HCT116 (cell line): ENCODE results near the gene ARHGAP40. TPM values are rescaled to one million over a fixed set of nuclear protein-coding genes. Genes with fewer than 3 reads are reported as not detected.

ENCODE experiments used
- ATAC-seq: fragments of 200-7000 bp; cut with Tn5 transposase; 2 replicates; pipeline ENCODE4 v1.9.1; 2020; ENCODE audit warnings: mild to moderate bottlenecking, moderate library complexity
- BruUV-seq: library from RNA; stranded (reverse); fragments of 400-500 nt; replicated peaks from 2 replicates; lab custom pipeline; 2021; lab: Mats Ljungman, UMichigan
- CTCF ChIA-PET: fragments of 300-600 bp; sonication (Branson Sonifier 250); formaldehyde crosslinking; loops from one replicate; lab custom pipeline; 2021; ENCODE audit warnings: antibody characterized with exemption; lab: Charles Lee
- POLR2A ChIA-PET: fragments of 300-600, 350-600 bp; sonication (Branson Sonifier 250); formaldehyde crosslinking; loops from one replicate; lab custom pipeline; 2021; ENCODE audit warnings: antibody characterized with exemption; lab: Charles Lee
- RAD21 ChIA-PET, 2 experiments: fragments of 300-600 bp; sonication (Branson Sonifier 250); formaldehyde crosslinking; loops; one replicate each; lab custom pipeline; 2023; ENCODE audit warnings: low total read pairs in 2 of 2; ENCODE audit not compliant: uncharacterized antibody in 2 of 2, unreplicated experiment in 2 of 2, low non-redundant PET in 1 of 2; lab: Charles Lee
- DNase-seq: peaks from one replicate; pipeline ENCODE4 v3.0.0-alpha.2; 2010; ENCODE audit warnings: low read depth, low spot score
- H2AFZ ChIP-seq: fragments of 200-600 bp; shearing (Covaris generic), sonication (generic); 2 replicates; pipeline ENCODE4 v1.6.1; 2017; ENCODE audit warnings: low read depth, mixed run types, mixed read lengths, antibody characterized with exemption, low read length; ENCODE audit not compliant: poor library complexity, severe bottlenecking
- H3K27ac ChIP-seq: 2 replicates; pipeline ENCODE4 v1.5.1; 2012; ENCODE audit warnings: low read depth, low read length
- H3K27me3 ChIP-seq: fragments of 200-600 bp; sonication (generic); 2 replicates; pipeline ENCODE4 v1.6.1; 2016; ENCODE audit warnings: mixed run types, low read length, mixed read lengths; ENCODE audit not compliant: insufficient read depth
- H3K36me3 ChIP-seq, 2 experiments: fragments of 200-500 bp in 1 of 2; fragments of 200-600 bp in 1 of 2; sonication (Bioruptor generic) in 1 of 2; sonication (generic) in 1 of 2; 2 replicates each; pipeline versions ENCODE4 v1.5.1 to v1.6.1; 2014 to 2016; ENCODE audit warnings: low read length in 2 of 2, inconsistent platforms in 1 of 2, mixed read lengths in 1 of 2, mixed run types in 1 of 2; ENCODE audit not compliant: insufficient read depth in 2 of 2, control insufficient read depth in 1 of 2
- H3K4me1 ChIP-seq, 2 experiments: fragments of 200-600 bp in 1 of 2; sonication (generic) in 1 of 2; 2 replicates each; pipeline versions ENCODE4 v1.5.1 to v1.6.1; 2012 to 2017; ENCODE audit warnings: low read length in 2 of 2, inconsistent platforms in 1 of 2, mild to moderate bottlenecking in 1 of 2, mixed read lengths in 1 of 2, mixed run types in 1 of 2, moderate library complexity in 1 of 2; ENCODE audit not compliant: insufficient read depth in 2 of 2, control insufficient read depth in 1 of 2
- H3K4me2 ChIP-seq: fragments of 200-600 bp; sonication (generic); 2 replicates; pipeline ENCODE4 v1.6.1; 2017; ENCODE audit warnings: mixed run types, low read length, mixed read lengths
- H3K4me3 ChIP-seq, 2 experiments: fragments of 200-600 bp in 1 of 2; sonication (generic) in 1 of 2; replicated peaks in 1 of 2; 2 replicates each; pipeline ENCODE4 v1.5.1; 2011 to 2016; ENCODE audit warnings: low read length in 2 of 2, control low read depth in 1 of 2, low read depth in 1 of 2, mild to moderate bottlenecking in 1 of 2, mixed read lengths in 1 of 2, mixed run types in 1 of 2
- H3K79me2 ChIP-seq: fragments of 200-600 bp; sonication (generic); 2 replicates; pipeline ENCODE4 v1.6.1; 2017; ENCODE audit warnings: mild to moderate bottlenecking, mixed run types, low read length, moderate library complexity, mixed read lengths; ENCODE audit not compliant: insufficient read depth
- H3K9ac ChIP-seq: fragments of 200-600 bp; sonication (generic); 2 replicates; pipeline ENCODE4 v1.6.1; 2016; ENCODE audit warnings: low read length, mixed read lengths
- H3K9me2 ChIP-seq: fragments of 200-600 bp; sonication (generic), shearing (Covaris generic); 2 replicates; pipeline ENCODE4 v1.6.1; 2017; ENCODE audit warnings: mixed run types, mild to moderate bottlenecking, moderate library complexity; ENCODE audit not compliant: insufficient read depth
- H3K9me3 ChIP-seq, 2 experiments: fragments of 200-500 bp in 1 of 2; fragments of 200-600 bp in 1 of 2; sonication (Bioruptor generic) in 1 of 2; sonication (generic) in 1 of 2; 2 replicates each; pipeline ENCODE4 v1.6.1; 2014 to 2017; ENCODE audit warnings: low read length in 2 of 2, mixed read lengths in 2 of 2, inconsistent platforms in 1 of 2, low read depth in 1 of 2, mild to moderate bottlenecking in 1 of 2, mixed run types in 1 of 2, moderate library complexity in 1 of 2; ENCODE audit not compliant: control insufficient read depth in 1 of 2, insufficient read depth in 1 of 2
- H4K20me1 ChIP-seq: fragments of 200-600 bp; sonication (generic), shearing (Covaris generic); 2 replicates; pipeline ENCODE4 v1.6.1; 2017; ENCODE audit warnings: mixed run types, mild to moderate bottlenecking, moderate library complexity; ENCODE audit not compliant: insufficient read depth
- CEBPB ChIP-seq: IDR thresholded peaks from 2 replicates; pipeline ENCODE4 v1.6.1; 2012; ENCODE audit warnings: low read depth
- EGR1 ChIP-seq: IDR thresholded peaks from 2 replicates; pipeline ENCODE4 v1.6.1; 2012; ENCODE audit warnings: low read depth
- ELF1 ChIP-seq: IDR thresholded peaks from 2 replicates; pipeline ENCODE4 v1.6.1; 2012; ENCODE audit warnings: low read depth, borderline replicate concordance
- EZH2 ChIP-seq: fragments of 200-600 bp; sonication (generic); IDR thresholded peaks from 2 replicates; pipeline ENCODE4 v1.6.1; 2017; ENCODE audit warnings: antibody characterized with exemption, mixed run types
- EZH2phosphoT487 ChIP-seq: fragments of 200-600 bp; IDR thresholded peaks from 2 replicates; pipeline ENCODE4 v1.6.1; 2018; ENCODE audit warnings: antibody characterized with exemption, borderline replicate concordance
- POLR2AphosphoS5 ChIP-seq: IDR thresholded peaks from 2 replicates; pipeline ENCODE4 v1.6.1; 2011; ENCODE audit warnings: mild to moderate bottlenecking, low read depth, low read length, moderate library complexity
- RAD21 ChIP-seq: IDR thresholded peaks from 2 replicates; pipeline ENCODE4 v1.6.1; 2012; ENCODE audit warnings: low read depth, mild to moderate bottlenecking
- REST ChIP-seq: IDR thresholded peaks from 2 replicates; pipeline ENCODE4 v1.6.1; 2012; ENCODE audit warnings: low read depth
- SRF ChIP-seq: IDR thresholded peaks from 2 replicates; pipeline ENCODE4 v1.6.1; 2012; ENCODE audit warnings: low read depth
- TCF7L2 ChIP-seq: IDR thresholded peaks from 2 replicates; pipeline ENCODE4 v1.7.0; 2011; ENCODE audit warnings: borderline replicate concordance, inconsistent platforms; ENCODE audit not compliant: insufficient read depth, insufficient read length; ENCODE audit errors: extremely low read depth
- YY1 ChIP-seq: IDR thresholded peaks from 2 replicates; pipeline ENCODE4 v1.6.1; 2011; ENCODE audit warnings: low read length, low read depth, moderate library complexity, mild to moderate bottlenecking; ENCODE audit not compliant: insufficient replicate concordance; ENCODE audit errors: extremely low read depth
- ZBTB33 ChIP-seq: IDR thresholded peaks from 2 replicates; pipeline ENCODE4 v1.6.1; 2011; ENCODE audit warnings: mild to moderate bottlenecking, low read length, moderate library complexity; ENCODE audit not compliant: insufficient replicate concordance; ENCODE audit errors: extremely low read depth
- ZNF274 ChIP-seq: fragments of 200-500 bp; sonication (Bioruptor generic); IDR thresholded peaks from 2 replicates; pipeline ENCODE4 v1.6.1; 2014; ENCODE audit warnings: mild to moderate bottlenecking, low read depth, low read length, inconsistent platforms
- intact Hi-C: fragments of 100-400 bp; cut with micrococcal nuclease; formaldehyde crosslinking; loops from 2 replicates; pipeline ENCODE4 v1.10.0; 2022
- total RNA-seq: library from RNA; stranded (reverse); gene quantifications from one replicate; pipeline ENCODE4 v1.2.1, GENCODE V29; 2021; ENCODE audit not compliant: unreplicated experiment

The ARHGAP40 gene
- total RNA-seq, 1 experiment from 2014 or later = 3.4 TPM

GRCh38 chr20:38697306-38697705 lies 95.7 kb downstream of the ARHGAP40 start (continued):
- TF ChIP-seq TCF7L2 (no peak), EZH2phosphoT487 (no peak), REST (no peak), SRF (no peak), ZNF274 (no peak)

- TF ChIP-seq RAD21 (no peak), ZBTB33 (no peak), YY1 (no peak), EZH2 (no peak), CEBPB (no peak), POLR2AphosphoS5 (no peak), EGR1 (no peak), ELF1 (no peak)
- TF ChIP-seq, all 23 proteins: peak for 0
- Histone ChIP-seq H3K9me3 (no peaks in the 10 kb centered on the region), H3K27ac (no peak overlapping the region), H4K20me1 (no peaks in the 10 kb centered on the region), H3K9me2 (no peaks in the 10 kb centered on the region), H3K79me2 (no peaks in the 10 kb centered on the region), H3K4me1 (no peaks in the 10 kb centered on the region), H3K27me3 (peaks cover 68% of the 10 kb centered on the region), H3K36me3 (no peaks in the 10 kb centered on the region), H3K9ac (no peak overlapping the region), H2AFZ (no peak overlapping the region), H3K4me2 (no peak overlapping the region), H3K4me3 (no peak overlapping the region)
- ATAC-seq (no peak), DNase-seq (no peak)
- ChIA-PET RAD21 (no interaction called here), CTCF (interaction anchor here (1.6 kb wide), 1 partner anchor 40 kb away, joined by 3 read pairs; no protein-coding TSS in a partner anchor), POLR2A (no interaction called here)
- no TSS peak for BruUV-seq
- intact Hi-C loops = no loop called here
These were observed 96.9 kb downstream of the ARHGAP40 start for GRCh38 chr20:38698541-38698940.
